T-cell (primary cell): Measurements from ENCODE around the gene GABRG3. TPM values are rescaled to one million over a fixed set of nuclear protein-coding genes. Genes with fewer than 3 reads are reported as not detected.

Experiments
- ATAC-seq, 4 experiments: fragments of 200-7000 bp in 3 of 4; fragments of 150-1000 bp in 1 of 4; cut with Tn5 transposase; replicated peaks in 1 of 4; 1 replicate in 3 of 4; 2 replicates in 1 of 4; pipeline ENCODE4 v1.10.0; 2021; ENCODE audit warnings: moderate library complexity in 3 of 4, mild to moderate bottlenecking in 2 of 4, moderate number of reproducible peaks in 1 of 4
- CTCF ChIA-PET, 2 donors: fragments of 300-600 bp; sonication (Branson Sonifier 250); formaldehyde crosslinking; loops; one replicate each; lab custom pipeline; 2022; ENCODE audit warnings: antibody characterized with exemption in 2 of 2; lab: Charles Lee
- POLR2A ChIA-PET, 2 donors: fragments of 300-600 bp; sonication (Branson Sonifier 250); formaldehyde crosslinking; loops; one replicate each; lab custom pipeline; 2022; ENCODE audit warnings: antibody characterized with exemption in 2 of 2; lab: Charles Lee
- DNase-seq, 35 experiments: peaks; one replicate each; pipeline versions ENCODE4 v3.0.0 to v3.0.0-alpha.2; 2013 to 2023
- H3K27ac ChIP-seq: one replicate; pipeline ENCODE4 v1.5.1; 2013; ENCODE audit warnings: low read length
- H3K27me3 ChIP-seq, 2 experiments: replicated peaks in 1 of 2; 1 replicate in 1 of 2; 2 replicates in 1 of 2; pipeline versions ENCODE4 v1.6.1 to v1.7.0; 2013; ENCODE audit warnings: low read length in 1 of 2, mixed read lengths in 1 of 2; ENCODE audit not compliant: control insufficient read depth in 2 of 2, insufficient read depth in 2 of 2; ENCODE audit errors: extremely low read depth in 1 of 2
- H3K36me3 ChIP-seq, 2 donors: 1 replicate in 1 of 2; 2 replicates in 1 of 2; pipeline versions ENCODE4 v1.6.1 to v1.7.0; 2013; ENCODE audit warnings: low read length in 1 of 2; ENCODE audit not compliant: control insufficient read depth in 2 of 2, insufficient read depth in 1 of 2; ENCODE audit errors: extremely low read depth in 1 of 2
- H3K4me1 ChIP-seq, 2 experiments: 1 replicate in 1 of 2; 2 replicates in 1 of 2; pipeline versions ENCODE4 v1.6.1 to v1.7.0; 2013; ENCODE audit warnings: low read length in 2 of 2, mixed read lengths in 1 of 2; ENCODE audit not compliant: insufficient read depth in 2 of 2, control insufficient read depth in 1 of 2; ENCODE audit errors: extremely low read depth in 1 of 2
- H3K4me3 ChIP-seq, 2 donors: 1 replicate in 1 of 2; 2 replicates in 1 of 2; pipeline versions ENCODE4 v1.5.1 to v1.7.0; 2013; ENCODE audit warnings: mild to moderate bottlenecking in 2 of 2, low read length in 1 of 2, moderate library complexity in 1 of 2; ENCODE audit not compliant: control insufficient read depth in 1 of 2; ENCODE audit errors: extremely low read depth in 1 of 2
- H3K9me3 ChIP-seq: 2 replicates; pipeline ENCODE4 v1.7.0; 2013
- H3K27ac Mint-ChIP-seq, 2 donors: one replicate each; pipeline ENCODE4 v1.8.0; 2020 to 2021; ENCODE audit warnings: mild to moderate bottlenecking in 2 of 2, mixed read lengths in 2 of 2
- H3K27me3 Mint-ChIP-seq, 2 donors: one replicate each; pipeline ENCODE4 v1.8.0; 2021 to 2022; ENCODE audit warnings: mixed read lengths in 2 of 2
- H3K36me3 Mint-ChIP-seq: one replicate; pipeline ENCODE4 v1.8.0; 2021; ENCODE audit warnings: mixed read lengths
- H3K4me1 Mint-ChIP-seq, 3 donors: one replicate each; pipeline ENCODE4 v1.8.0; 2020 to 2022; ENCODE audit warnings: mixed read lengths in 3 of 3, mild to moderate bottlenecking in 1 of 3
- H3K4me3 Mint-ChIP-seq, 3 donors: one replicate each; pipeline ENCODE4 v1.8.0; 2020 to 2022; ENCODE audit warnings: mild to moderate bottlenecking in 3 of 3, mixed read lengths in 3 of 3, moderate library complexity in 3 of 3
- H3K9me3 Mint-ChIP-seq, 3 donors: one replicate each; pipeline ENCODE4 v1.8.0; 2020 to 2022; ENCODE audit warnings: mixed read lengths in 3 of 3
- WGBS: methylation state at CpG from one replicate; pipeline ENCODE4 v1.1.5; 2013; ENCODE audit warnings: missing lambda C conversion rate; ENCODE audit not compliant: insufficient coverage; 5-methylcytosine and 5-hydroxymethylcytosine counted together
- total RNA-seq, 35 experiments: library from RNA in 6 of 35; stranded (reverse) in 6 of 35; fragments of 120-200 nt in 1 of 35; gene quantifications; one replicate each; pipeline versions ENCODE4 v1.2.1 to v1.2.4 and lab custom pipeline; 2013 to 2026

GABRG3 gene
- total RNA-seq, 5 donors from 2014 or later (not counting 1 experiment from before 2014, with no cell fraction given): not detected

DNA sequence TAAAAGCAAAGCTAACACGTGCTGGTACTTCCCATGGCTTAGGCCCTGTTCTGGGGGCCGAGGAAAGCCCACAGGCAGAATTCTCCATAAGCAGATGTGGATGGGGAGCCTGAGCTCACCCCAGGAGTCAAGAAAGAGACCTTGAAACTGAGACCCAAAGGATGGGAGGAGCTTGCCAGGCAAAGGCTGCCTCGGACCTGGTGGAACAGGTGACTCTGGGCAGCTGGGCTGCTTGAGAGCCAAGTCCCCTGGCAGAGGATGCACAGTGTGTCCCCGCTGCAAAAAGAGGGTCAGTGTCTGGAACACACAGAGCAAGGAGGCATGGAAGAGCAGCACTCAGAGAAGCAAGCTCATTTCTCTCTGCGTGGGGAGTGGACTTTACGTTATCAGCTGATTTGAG, 528.7 kb downstream of the GABRG3 start:
- ATAC-seq (no peak), DNase-seq (no peak)
- no peak overlapping the region for H3K27ac Mint-ChIP-seq
- H3K9me3 ChIP-seq: peaks cover 3% of the 10 kb centered on the region
- H3K4me3 ChIP-seq: no peak overlapping the region
- no peaks in the 10 kb centered on the region for H3K4me1 Mint-ChIP-seq
- peaks cover 2 to 14% (median 10%) of the 10 kb centered on the region in 3 donors for H3K9me3 Mint-ChIP-seq
- no peaks in the 10 kb centered on the region for H3K36me3 Mint-ChIP-seq
- POLR2A ChIA-PET: no interaction called here
- H3K27me3 Mint-ChIP-seq: no peaks in the 10 kb centered on the region
- H3K4me1 ChIP-seq: no peaks in the 10 kb centered on the region
- CTCF ChIA-PET: no interaction called here
- H3K4me3 Mint-ChIP-seq: no peak overlapping the region
- H3K27ac ChIP-seq: no peak overlapping the region
- no peaks in the 10 kb centered on the region for H3K27me3 ChIP-seq
- 54% methylated on average over 6 of the region's 6 CpGs for WGBS
- no peaks in the 10 kb centered on the region for H3K36me3 ChIP-seq

- Mint-ChIP-seq H3K9me3 (peaks cover 2 to 14% (median 14%) of the 10 kb centered on the region in 3 donors), H3K4me3 (no peak overlapping the region), H3K4me1 (no peaks in the 10 kb centered on the region), H3K27ac (no peak overlapping the region), H3K36me3 (no peaks in the 10 kb centered on the region), H3K27me3 (no peaks in the 10 kb centered on the region)
- ChIA-PET POLR2A (no interaction called here), CTCF (no interaction called here)
- 79% methylated on average over 12 of the region's 15 CpGs for WGBS
- ATAC-seq: no peak
- peaks cover 3% of the 10 kb centered on the region for H3K9me3 ChIP-seq
- no peaks in the 10 kb centered on the region for H3K27me3 ChIP-seq
- no peaks in the 10 kb centered on the region for H3K36me3 ChIP-seq
- no peak for DNase-seq
- no peak overlapping the region for H3K27ac ChIP-seq
- no peaks in the 10 kb centered on the region for H3K4me1 ChIP-seq
- H3K4me3 ChIP-seq: no peak overlapping the region
These were observed 529.2 kb downstream of the GABRG3 start for GRCh38 chr15:27500206-27500605.

GRCh38 chr15:27506752-27507151, 535.8 kb downstream of the GABRG3 start:
- Mint-ChIP-seq H3K4me1 (no peaks in the 10 kb centered on the region), H3K36me3 (no peaks in the 10 kb centered on the region), H3K27me3 (no peaks in the 10 kb centered on the region), H3K9me3 (peaks cover 20 to 33% (median 30%) of the 10 kb centered on the region in 3 donors), H3K27ac (no peak overlapping the region), H3K4me3 (no peak overlapping the region)
- no peak for ATAC-seq
- Histone ChIP-seq H3K4me3 (no peak overlapping the region), H3K27me3 (no peaks in the 10 kb centered on the region), H3K36me3 (no peaks in the 10 kb centered on the region), H3K9me3 (peaks cover 6% of the 10 kb centered on the region), H3K4me1 (no peaks in the 10 kb centered on the region), H3K27ac (no peak overlapping the region)
- ChIA-PET POLR2A (no interaction called here), CTCF (no interaction called here)
- DNase-seq: no peak

DNA sequence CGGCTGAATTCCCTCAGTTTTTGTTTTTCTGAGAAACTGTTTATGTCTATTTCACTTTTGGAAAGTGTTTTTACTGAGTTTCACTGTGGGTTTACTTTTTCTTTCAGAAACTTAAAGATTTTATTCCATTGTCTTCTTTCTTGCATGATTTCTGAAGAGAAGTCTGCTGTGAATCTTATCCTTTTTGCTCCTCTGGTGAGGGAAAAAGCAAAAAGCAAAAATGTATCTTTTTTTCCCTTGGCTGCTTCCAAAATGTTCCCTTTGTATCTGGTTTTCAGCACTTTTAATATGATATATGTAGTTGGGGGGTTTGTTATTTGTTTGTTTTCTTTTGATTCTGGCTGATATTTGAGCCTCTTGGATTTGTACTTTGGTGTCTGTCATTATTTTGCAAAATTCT, 538.0 kb downstream of the GABRG3 start:
- Mint-ChIP-seq H3K27ac (no peak overlapping the region), H3K4me3 (no peak overlapping the region), H3K9me3 (peaks cover 27 to 31% (median 27%) of the 10 kb centered on the region in 3 donors), H3K27me3 (no peaks in the 10 kb centered on the region), H3K4me1 (no peaks in the 10 kb centered on the region), H3K36me3 (no peaks in the 10 kb centered on the region)
- no peak overlapping the region for H3K4me3 ChIP-seq
- H3K9me3 ChIP-seq: peaks cover 3% of the 10 kb centered on the region
- DNase-seq (no peak), ATAC-seq (no peak)
- 100% methylated on average over 1 of the region's 1 CpG for WGBS
- no peak overlapping the region for H3K27ac ChIP-seq
- ChIA-PET POLR2A (no interaction called here), CTCF (no interaction called here)
- H3K36me3 ChIP-seq: no peaks in the 10 kb centered on the region
- no peaks in the 10 kb centered on the region for H3K27me3 ChIP-seq
- no peaks in the 10 kb centered on the region for H3K4me1 ChIP-seq

DNA sequence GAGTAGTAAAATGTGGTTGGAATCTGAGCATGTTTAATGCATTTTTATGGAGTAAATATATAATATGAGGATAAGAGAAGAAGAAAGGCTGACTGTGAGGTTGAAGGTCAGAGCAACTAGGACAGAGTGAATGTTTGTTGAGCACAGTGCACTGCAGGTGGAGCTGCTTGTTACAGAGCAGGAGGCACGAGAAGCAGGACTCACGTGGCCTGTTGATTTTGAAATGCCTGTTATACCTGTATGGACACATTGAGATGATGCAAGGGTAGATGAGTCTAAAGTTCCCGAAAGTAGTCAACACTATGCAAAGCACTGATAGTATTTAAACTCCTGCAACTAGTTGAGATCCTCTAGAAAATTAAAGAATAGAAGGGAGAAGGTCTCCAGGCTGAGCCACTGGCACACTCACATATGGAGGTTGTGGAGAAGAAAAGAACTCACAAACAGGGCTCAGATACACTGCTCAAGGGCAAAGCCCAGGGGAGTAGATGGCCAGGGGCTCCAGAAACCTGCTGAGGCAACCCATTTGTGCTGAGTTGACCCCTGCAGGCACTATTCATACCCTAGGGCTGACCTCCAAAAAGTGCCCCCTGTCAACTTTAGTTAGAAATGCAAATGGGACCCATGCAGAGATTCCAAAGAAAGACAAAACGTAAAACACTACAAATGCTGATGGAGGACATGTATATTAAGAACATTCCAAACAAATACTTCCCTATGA, 541.5 kb downstream of the GABRG3 start:
- Mint-ChIP-seq H3K9me3 (peaks cover 31 to 34% (median 32%) of the 10 kb centered on the region in 3 donors), H3K27me3 (no peaks in the 10 kb centered on the region), H3K4me3 (no peak overlapping the region), H3K4me1 (no peaks in the 10 kb centered on the region), H3K36me3 (no peaks in the 10 kb centered on the region), H3K27ac (no peak overlapping the region)
- DNase-seq (no peak), ATAC-seq (no peak)
- Histone ChIP-seq H3K4me1 (no peaks in the 10 kb centered on the region), H3K27ac (no peak overlapping the region), H3K27me3 (no peaks in the 10 kb centered on the region), H3K36me3 (no peaks in the 10 kb centered on the region), H3K4me3 (no peak overlapping the region), H3K9me3 (peaks cover 3% of the 10 kb centered on the region)
- POLR2A ChIA-PET: no interaction called here
- WGBS: 20% methylated on average over 1 of the region's 4 CpGs
- CTCF ChIA-PET: no interaction called here

- Mint-ChIP-seq H3K9me3 (peaks cover 28 to 38% (median 31%) of the 10 kb centered on the region in 3 donors), H3K36me3 (no peaks in the 10 kb centered on the region), H3K27me3 (no peaks in the 10 kb centered on the region), H3K4me1 (no peaks in the 10 kb centered on the region), H3K4me3 (no peak overlapping the region), H3K27ac (no peak overlapping the region)
- no CpG with 5 or more reads among the region's 3 CpGs for WGBS
- Histone ChIP-seq H3K4me3 (no peak overlapping the region), H3K27ac (no peak overlapping the region), H3K36me3 (no peaks in the 10 kb centered on the region), H3K4me1 (no peaks in the 10 kb centered on the region), H3K27me3 (no peaks in the 10 kb centered on the region), H3K9me3 (no peaks in the 10 kb centered on the region)
- POLR2A ChIA-PET: no interaction called here
- DNase-seq: no peak
- no peak for ATAC-seq
- CTCF ChIA-PET: no interaction called here
These were observed 543.5 kb downstream of the GABRG3 start for GRCh38 chr15:27514526-27514925.
